Kidney (tissue), 14 donors: Measurements from ENCODE around the gene ST3GAL5. TPM values are rescaled to one million over a fixed set of nuclear protein-coding genes. Genes with fewer than 3 reads are reported as not detected.

ENCODE experiments used
- DNase-seq, 5 donors: peaks; one replicate each; pipeline ENCODE4 v3.0.0-alpha.2; 2013 to 2020
- FAIRE-seq: peaks from 2 replicates; lab custom pipeline; 2012; peaks lifted over from hg19 to GRCh38; lab: Jason Lieb, UNC
- H3K27ac ChIP-seq, 2 donors: one replicate each; pipeline ENCODE4 v1.7.0; 2013; ENCODE audit warnings: low read depth in 2 of 2, low read length in 2 of 2, inconsistent platforms in 1 of 2
- H3K27me3 ChIP-seq: one replicate; pipeline ENCODE4 v1.7.1; 2013; ENCODE audit warnings: low read length, inconsistent platforms; ENCODE audit not compliant: control insufficient read depth, insufficient read depth
- H3K36me3 ChIP-seq, 3 donors: one replicate each; pipeline versions ENCODE4 v1.7.0 to v1.7.1; 2013; ENCODE audit warnings: low read length in 3 of 3, control low read depth in 1 of 3, inconsistent platforms in 1 of 3; ENCODE audit not compliant: insufficient read depth in 3 of 3, control insufficient read depth in 2 of 3
- H3K4me1 ChIP-seq, 3 donors: one replicate each; pipeline versions ENCODE4 v1.7.0 to v1.7.1; 2013; ENCODE audit warnings: low read length in 3 of 3, inconsistent platforms in 1 of 3, low read depth in 1 of 3; ENCODE audit not compliant: control insufficient read depth in 2 of 3, insufficient read depth in 2 of 3
- H3K4me3 ChIP-seq, 3 donors: one replicate each; pipeline versions ENCODE4 v1.7.0 to v1.8.1; 2013; ENCODE audit warnings: low read length in 3 of 3, control low read depth in 1 of 3, inconsistent platforms in 1 of 3
- H3K9ac ChIP-seq, 3 donors: one replicate each; pipeline versions ENCODE4 v1.7.0 to v1.7.1; 2013; ENCODE audit warnings: low read length in 3 of 3, control low read depth in 1 of 3, inconsistent platforms in 1 of 3
- H3K9me3 ChIP-seq, 3 donors: one replicate each; pipeline versions ENCODE4 v1.7.0 to v1.7.1; 2013; ENCODE audit warnings: low read length in 3 of 3, control low read depth in 1 of 3, inconsistent platforms in 1 of 3; ENCODE audit not compliant: control insufficient read depth in 2 of 3, insufficient read depth in 1 of 3
- CTCF ChIP-seq: IDR thresholded peaks from 3 replicates; pipeline ENCODE4 v1.5.1; 2012; ENCODE audit warnings: mild to moderate bottlenecking, moderate library complexity, borderline replicate concordance; ENCODE audit not compliant: insufficient read depth; ENCODE audit errors: extremely low read depth
- intact Hi-C: fragments of 100-400 bp; cut with DNase I; formaldehyde crosslinking; loops from one replicate; pipeline ENCODE4 v1.11.1; 2022
- polyA plus RNA-seq: library from polyadenylated mRNA; stranded (reverse); fragments of 350-450 nt; fragmentation: Illumina TruSeq; extraction: RNeasy Lipid Tissue Mini Kit (QIAGEN cat#74804); gene quantifications from one replicate; pipeline ENCODE4 v1.2.3, GENCODE V29; 2014; ENCODE audit warnings: low read depth, low replicate concordance; ENCODE audit not compliant: insufficient read depth
- total RNA-seq: library from RNA; stranded (reverse); fragmentation: NEBNext Ultra II Directional; extraction: Animal tissue kit (Norgen Biotek cat#: 25700); gene quantifications from one replicate; pipeline ENCODE4 v1.2.1, GENCODE V29; 2021
- donor health status: control.
- donor health status: control.
- donor health status: control.
- donor health status: control.
- donor health status: control.
- donor health status: DM: yes; HTN: yes; CAD: no.
- donor health status: Normal renal cell carcinoma (clear cell type).

The ST3GAL5 gene
- total and polyA plus RNA-seq, 2 donors from 2014 or later = 7.0 to 14.6 TPM

GRCh38 chr2:85797263-85797660 lies 91.5 kb downstream of the ST3GAL5 start:
- Histone ChIP-seq H3K36me3 (no peaks in the 10 kb centered on the region), H3K9me3 (no peaks in the 10 kb centered on the region), H3K9ac (no peak overlapping the region), H3K4me3 (no peak overlapping the region), H3K27ac (no peak overlapping the region), H3K27me3 (no peaks in the 10 kb centered on the region), H3K4me1 (peaks cover 0 to 15% (median 0%) of the 10 kb centered on the region in 3 donors)
- FAIRE-seq = no peak
- DNase-seq = peak in 2 of 5 donors; percentile 31 to 46
- no peak for TF ChIP-seq CTCF
- intact Hi-C loops = no loop called here

- H3K9me3 ChIP-seq = no peaks in the 10 kb centered on the region
- H3K4me1 ChIP-seq = peaks cover 0 to 18% (median 0%) of the 10 kb centered on the region in 3 donors
- no peak overlapping the region for H3K9ac ChIP-seq
- no peaks in the 10 kb centered on the region for H3K36me3 ChIP-seq
- H3K4me3 ChIP-seq = no peak overlapping the region
- H3K27me3 ChIP-seq = no peaks in the 10 kb centered on the region
- no peak overlapping the region for H3K27ac ChIP-seq
- intact Hi-C loops = no loop called here
- no peak for TF ChIP-seq CTCF
- FAIRE-seq = no peak
- peak in 2 of 5 donors; percentile 34 to 83 for DNase-seq
These were observed 92.2 kb downstream of the ST3GAL5 start for GRCh38 chr2:85796341-85797262.

- Histone ChIP-seq H3K36me3 (no peaks in the 10 kb centered on the region), H3K27ac (peak overlapping the region in 1 of 2 donors; percentile 2), H3K27me3 (no peaks in the 10 kb centered on the region), H3K9ac (no peak overlapping the region), H3K4me1 (peaks cover 0 to 18% (median 0%) of the 10 kb centered on the region in 3 donors), H3K9me3 (no peaks in the 10 kb centered on the region), H3K4me3 (no peak overlapping the region)
- FAIRE-seq (no peak), DNase-seq (no peak)
- no peak for TF ChIP-seq CTCF
- intact Hi-C loops = no loop called here
These were observed 92.8 kb downstream of the ST3GAL5 start for GRCh38 chr2:85796046-85796340.
